Activated CD8-positive, alpha-beta T cell treated with anti-CD3 and anti-CD28 coated beads, Interleukin-2, amount 10 ng/mL, durations not matched to agents 7 days and 5 days (primary cell): ENCODE measurements around the gene PALD1. TPM values are rescaled to one million over a fixed set of nuclear protein-coding genes. Genes with fewer than 3 reads are reported as not detected.
A peak's percentile ranks its signal among the peaks of the same experiment; 100 is the strongest.

Experiments used
- ATAC-seq: fragments of 150-1000 bp; cut with Tn5 transposase; one replicate; pipeline ENCODE4 v1.10.0; 2021; ENCODE audit warnings: moderate library complexity
- CTCF ChIA-PET: fragments of 350-600 bp; sonication (Branson Sonifier 250); formaldehyde crosslinking; loops from one replicate; lab custom pipeline; 2021; ENCODE audit warnings: antibody characterized with exemption; lab: Charles Lee
- POLR2A ChIA-PET: fragments of 350-600 bp; sonication (Branson Sonifier 250); formaldehyde crosslinking; loops from one replicate; lab custom pipeline; 2021; ENCODE audit warnings: antibody characterized with exemption; lab: Charles Lee
- DNase-seq: peaks from one replicate; pipeline ENCODE4 v3.0.0-alpha.2; 2020
- H3K27ac Mint-ChIP-seq: one replicate; pipeline ENCODE4 v1.8.0; 2021; ENCODE audit warnings: mild to moderate bottlenecking, mixed read lengths
- H3K27me3 Mint-ChIP-seq: one replicate; pipeline ENCODE4 v1.8.0; 2021; ENCODE audit warnings: low read depth, mixed read lengths
- H3K36me3 Mint-ChIP-seq: one replicate; pipeline ENCODE4 v1.8.0; 2021; ENCODE audit warnings: low read depth, mixed read lengths
- H3K4me1 Mint-ChIP-seq: one replicate; pipeline ENCODE4 v1.8.0; 2021; ENCODE audit warnings: low read depth, mixed read lengths
- H3K4me3 Mint-ChIP-seq: one replicate; pipeline ENCODE4 v1.8.0; 2021; ENCODE audit warnings: mild to moderate bottlenecking, mixed read lengths
- H3K9me3 Mint-ChIP-seq: one replicate; pipeline ENCODE4 v1.8.0; 2022; ENCODE audit warnings: mixed read lengths; ENCODE audit not compliant: insufficient read depth
- total RNA-seq, 2 experiments: library from RNA; stranded (reverse); gene quantifications; one replicate each; pipeline ENCODE4 v1.2.3, GENCODE V29; 2021

PALD1 gene
- total RNA-seq, 2 experiments from 2014 or later: 6.2 to 6.5 TPM

DNA sequence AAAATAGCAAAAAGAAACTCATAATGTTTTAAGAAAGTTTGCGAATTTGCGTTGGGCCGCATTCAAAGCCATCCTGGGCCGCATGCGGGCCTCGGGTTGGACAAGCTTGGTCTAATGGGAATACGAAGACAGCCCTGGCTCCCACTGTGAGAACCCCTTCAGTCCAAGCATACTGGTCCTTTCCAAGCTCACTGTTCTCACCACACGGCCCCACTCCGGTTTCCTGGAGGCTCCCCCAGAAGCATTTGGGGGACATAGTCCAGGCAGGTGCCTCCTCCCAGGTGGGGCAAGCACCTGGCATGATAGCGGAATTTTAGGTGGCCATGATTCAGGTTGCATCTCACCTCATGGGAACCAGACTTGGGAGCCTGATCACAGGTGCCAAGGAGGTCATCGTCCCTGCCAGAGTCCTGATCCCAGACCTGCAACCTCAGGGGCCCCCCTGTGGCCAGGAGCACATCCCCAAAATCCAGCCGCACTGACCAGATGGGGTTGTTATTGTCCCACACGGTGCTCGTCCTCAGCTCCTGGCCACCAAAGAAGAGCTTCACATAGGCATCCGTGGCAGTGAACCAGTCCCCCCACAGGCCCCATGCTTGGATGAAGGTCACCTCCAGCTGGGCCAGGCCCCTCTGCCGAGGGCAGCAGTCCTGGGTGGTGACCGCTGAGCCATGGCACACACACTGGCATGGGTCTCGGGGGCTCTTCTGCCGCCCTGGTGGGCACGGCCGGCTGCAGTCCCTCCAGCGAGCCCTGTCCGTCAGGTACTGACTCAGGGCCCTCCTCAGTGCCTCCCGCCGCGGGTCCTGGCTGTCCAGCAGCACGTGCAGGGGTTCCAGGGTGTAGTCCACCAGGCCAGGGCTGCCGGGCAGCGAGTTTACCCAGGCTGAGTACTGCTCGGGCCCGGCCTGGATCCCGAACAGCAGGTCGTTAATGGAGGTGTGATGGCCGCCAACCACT is 119.6 kb downstream of the PALD1 start:
- Mint-ChIP-seq H3K27me3 (no peaks in the 10 kb centered on the region), H3K4me3 (no peak overlapping the region), H3K9me3 (no peaks in the 10 kb centered on the region), H3K4me1 (peaks cover 78% of the 10 kb centered on the region), H3K27ac (no peak overlapping the region), H3K36me3 (peaks cover 66% of the 10 kb centered on the region)
- DNase-seq (peak; percentile 18), ATAC-seq (no peak)
- ChIA-PET POLR2A (no interaction called here), CTCF (interaction anchor here (1.1 kb wide), 1 partner anchor 39 kb away, joined by 6 read pairs; no protein-coding TSS in a partner anchor)

GRCh38 chr10:70598857-70599295 is 120.3 kb downstream of the PALD1 start:
- H3K27me3 Mint-ChIP-seq: no peaks in the 10 kb centered on the region
- CTCF ChIA-PET: interaction anchor here (1.2 kb wide), 1 partner anchor 40 kb away, joined by 3 read pairs; no protein-coding TSS in a partner anchor
- POLR2A ChIA-PET: no interaction called here
- peak overlapping the region; percentile 58 for H3K27ac Mint-ChIP-seq
- no peak for DNase-seq
- peak overlapping the region; percentile 40 for H3K4me3 Mint-ChIP-seq
- H3K36me3 Mint-ChIP-seq: peaks cover 66% of the 10 kb centered on the region
- no peak for ATAC-seq
- no peaks in the 10 kb centered on the region for H3K9me3 Mint-ChIP-seq
- peaks cover 78% of the 10 kb centered on the region for H3K4me1 Mint-ChIP-seq

- ChIA-PET CTCF (interaction anchor here (1.2 kb wide), 1 partner anchor 40 kb away, joined by 3 read pairs; no protein-coding TSS in a partner anchor), POLR2A (no interaction called here)
- no peaks in the 10 kb centered on the region for H3K9me3 Mint-ChIP-seq
- no peak for ATAC-seq
- peak overlapping the region; percentile 96 for H3K4me3 Mint-ChIP-seq
- H3K27ac Mint-ChIP-seq: no peak overlapping the region
- DNase-seq: no peak
- peaks cover 66% of the 10 kb centered on the region for H3K36me3 Mint-ChIP-seq
- H3K27me3 Mint-ChIP-seq: no peaks in the 10 kb centered on the region
- peaks cover 78% of the 10 kb centered on the region for H3K4me1 Mint-ChIP-seq
Observed at GRCh38 chr10:70599319-70599718, 120.8 kb downstream of the PALD1 start.

DNA sequence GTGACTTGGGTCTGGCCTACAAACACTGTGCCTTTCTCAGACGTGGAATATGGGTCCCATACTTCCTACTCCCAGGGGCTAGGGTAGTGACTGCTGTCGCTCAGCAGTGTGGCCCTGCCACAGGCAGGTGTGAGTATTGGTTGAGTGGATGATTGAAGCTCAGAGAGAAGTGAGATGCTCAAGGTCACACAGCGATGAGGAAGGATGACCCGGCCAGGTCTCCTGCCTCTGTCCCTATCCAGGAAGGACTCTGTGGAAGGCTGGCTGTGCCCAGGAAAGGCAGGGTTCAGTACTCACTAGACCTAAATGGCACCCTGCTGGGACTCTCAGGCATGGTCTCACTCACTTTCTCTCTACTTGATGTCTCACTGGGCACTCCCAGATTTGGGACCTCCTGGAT is 121.2 kb downstream of the PALD1 start:
- POLR2A ChIA-PET: no interaction called here

DNA sequence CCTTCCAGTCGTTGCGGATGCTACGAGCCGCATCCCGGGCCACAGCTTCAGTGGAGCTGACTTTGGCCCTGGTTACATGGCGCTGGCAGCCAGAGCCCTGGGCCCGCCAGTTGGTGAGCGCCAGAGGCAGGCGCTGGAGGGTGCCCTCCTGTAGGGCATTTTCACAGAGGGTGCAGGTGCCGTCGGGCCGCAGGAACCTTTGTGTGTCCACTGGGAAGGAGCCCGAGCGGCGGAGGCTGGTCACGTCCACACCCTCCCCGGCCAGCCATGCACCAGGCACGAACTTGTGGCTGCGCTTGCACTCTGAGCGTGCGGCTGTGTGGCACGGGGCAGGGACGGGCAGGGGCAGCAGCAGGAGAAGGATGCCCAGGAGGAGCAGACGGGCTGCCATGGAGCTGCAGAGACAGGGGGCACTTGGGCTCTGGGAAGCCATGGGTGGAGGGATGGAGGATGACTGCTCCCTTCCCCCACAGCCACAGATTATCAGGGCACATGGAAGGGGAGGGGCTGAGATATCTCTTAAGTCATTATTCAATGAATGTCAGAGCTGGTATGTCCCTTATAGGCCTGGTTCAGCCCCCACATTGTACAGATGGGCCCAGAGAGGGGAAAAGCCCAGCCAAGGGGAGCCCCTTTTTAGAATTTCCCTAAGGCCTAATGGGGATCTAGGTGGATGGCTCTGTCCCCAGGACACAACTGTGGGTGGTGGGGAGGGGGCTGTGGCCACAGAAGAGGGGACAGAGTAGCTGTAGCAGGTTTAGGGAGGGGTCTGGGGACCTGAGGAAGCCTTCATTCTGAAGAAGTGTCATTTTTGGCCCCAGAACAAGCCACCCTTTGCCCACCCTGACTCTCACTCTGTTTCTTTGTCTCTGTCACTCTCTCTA is 122.2 kb downstream of the PALD1 start:
- ATAC-seq (no peak), DNase-seq (no peak)
- ChIA-PET POLR2A (interaction anchor here (0.5 to 1.8 kb wide), 5 partner anchors 10 to 106 kb away, joined by 3 read pairs; no protein-coding TSS in a partner anchor), CTCF (interaction anchor here (1.0 to 3.3 kb wide), 3 partner anchors 41 to 158 kb away, joined by 3 to 40 read pairs (median 4); no protein-coding TSS in a partner anchor)
- H3K36me3 Mint-ChIP-seq: peaks cover 58% of the 10 kb centered on the region
- peaks cover 73% of the 10 kb centered on the region for H3K4me1 Mint-ChIP-seq
- H3K27ac Mint-ChIP-seq: peak overlapping the region; percentile 71
- H3K4me3 Mint-ChIP-seq: peak overlapping the region; percentile 96
- no peaks in the 10 kb centered on the region for H3K27me3 Mint-ChIP-seq
- peaks cover 4% of the 10 kb centered on the region for H3K9me3 Mint-ChIP-seq

More for the DNA sequence above, 121.2 kb downstream of the PALD1 start:
- CTCF ChIA-PET: interaction anchor here (1.2 kb wide), 1 partner anchor 41 kb away, joined by 3 read pairs; no protein-coding TSS in a partner anchor
- Mint-ChIP-seq H3K4me1 (peaks cover 74% of the 10 kb centered on the region), H3K4me3 (peak overlapping the region; percentile 96), H3K27ac (no peak overlapping the region), H3K9me3 (no peaks in the 10 kb centered on the region), H3K27me3 (no peaks in the 10 kb centered on the region), H3K36me3 (peaks cover 64% of the 10 kb centered on the region)
- no peak for ATAC-seq
- DNase-seq: peak; percentile 17

- peaks cover 48% of the 10 kb centered on the region for H3K36me3 Mint-ChIP-seq
- peak; percentile 50 for DNase-seq
- ChIA-PET CTCF (interaction anchor here (1.0 to 3.3 kb wide), 11 partner anchors 11 to 157 kb away, joined by 3 to 40 read pairs (median 4); no protein-coding TSS in a partner anchor), POLR2A (interaction anchor here (0.6 to 2.8 kb wide), 14 partner anchors 8 to 107 kb away, joined by 3 to 12 read pairs (median 4); no protein-coding TSS in a partner anchor)
- peaks cover 4% of the 10 kb centered on the region for H3K9me3 Mint-ChIP-seq
- peak overlapping the region; percentile 93 for H3K27ac Mint-ChIP-seq
- peaks cover 67% of the 10 kb centered on the region for H3K4me1 Mint-ChIP-seq
- H3K27me3 Mint-ChIP-seq: no peaks in the 10 kb centered on the region
- peak overlapping the region; percentile 96 for H3K4me3 Mint-ChIP-seq
- ATAC-seq: peak; percentile 13
Observed at GRCh38 chr10:70601746-70602145, 123.2 kb downstream of the PALD1 start.

DNA sequence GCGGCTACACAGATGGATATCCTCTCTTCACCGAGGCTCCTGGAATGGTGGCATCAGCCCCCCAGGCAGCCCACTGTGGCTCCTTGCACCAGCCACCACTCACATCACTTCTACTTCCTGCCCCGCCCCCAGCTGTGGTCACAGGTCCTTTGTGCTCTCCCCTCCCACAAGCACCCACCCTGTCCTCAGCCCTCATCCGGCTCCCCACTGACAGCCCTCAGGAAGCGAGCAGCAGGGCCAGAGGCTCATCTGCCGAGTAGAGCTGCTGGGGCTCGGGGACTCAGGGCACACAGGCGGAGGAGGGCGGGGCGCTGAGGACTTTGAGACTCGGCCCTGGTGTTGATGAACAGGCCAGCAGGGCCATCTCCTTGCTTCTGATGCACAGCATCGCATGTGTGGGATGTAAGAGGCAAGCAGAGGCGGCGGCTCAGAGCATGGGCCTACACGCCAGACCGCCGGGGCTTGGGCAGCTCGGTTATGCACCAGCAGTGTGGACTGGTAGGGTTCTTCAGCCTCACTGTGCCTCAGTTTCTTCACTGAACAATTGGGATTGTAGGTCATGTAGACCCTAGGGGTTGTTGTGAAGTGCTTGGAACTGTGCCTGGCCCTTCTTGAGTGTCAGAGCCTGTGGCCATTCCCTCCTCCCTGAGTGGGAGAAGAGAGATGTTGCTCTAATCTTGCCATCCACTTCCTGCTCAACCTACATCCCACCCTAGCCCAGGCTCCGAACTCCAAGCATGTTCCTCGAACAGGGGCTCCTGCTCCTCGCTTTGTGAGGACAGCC is 124.3 kb downstream of the PALD1 start, which contains the start of gene PRF1:
TSS of gene PRF1 (minus strand) at position 77 of the 784 bp plus-strand sequence. CDS start 1,839 bp downstream, outside the sequence.
- peak; percentile 95 for ATAC-seq
- H3K4me3 Mint-ChIP-seq: peak within 1 kb of the TSS; percentile 96
- peaks cover 42% of the 10 kb centered on the region for H3K36me3 Mint-ChIP-seq
- CTCF ChIA-PET: interaction anchor here (1.1 to 3.3 kb wide), 10 partner anchors 9 to 52 kb away, joined by 3 to 40 read pairs (median 4); no protein-coding TSS in a partner anchor
- no peaks in the 10 kb centered on the region for H3K27me3 Mint-ChIP-seq
- POLR2A ChIA-PET: interaction anchor here (0.6 to 2.8 kb wide), 12 partner anchors 9 to 68 kb away, joined by 3 to 12 read pairs (median 5); no protein-coding TSS in a partner anchor
- peaks cover 67% of the 10 kb centered on the region for H3K4me1 Mint-ChIP-seq
- H3K27ac Mint-ChIP-seq: peak within 1 kb of the TSS; percentile 93
- peak; percentile 97 for DNase-seq
- H3K9me3 Mint-ChIP-seq: peaks cover 11% of the 10 kb centered on the region

GRCh38 chr10:70603449-70603801 is 124.9 kb downstream of the PALD1 start:
- peaks cover 11% of the 10 kb centered on the region for H3K9me3 Mint-ChIP-seq
- no peaks in the 10 kb centered on the region for H3K27me3 Mint-ChIP-seq
- H3K36me3 Mint-ChIP-seq: peaks cover 38% of the 10 kb centered on the region
- peaks cover 69% of the 10 kb centered on the region for H3K4me1 Mint-ChIP-seq
- CTCF ChIA-PET: interaction anchor here (1.3 to 3.3 kb wide), 5 partner anchors 8 to 43 kb away, joined by 3 to 40 read pairs (median 7); no protein-coding TSS in a partner anchor
- DNase-seq (peak; percentile 65), ATAC-seq (peak; percentile 30)
- POLR2A ChIA-PET: interaction anchor here (0.6 to 2.8 kb wide), 7 partner anchors 10 to 44 kb away, joined by 3 to 12 read pairs (median 6); no protein-coding TSS in a partner anchor
- H3K27ac Mint-ChIP-seq: peak overlapping the region; percentile 93
- H3K4me3 Mint-ChIP-seq: peak overlapping the region; percentile 96

DNA sequence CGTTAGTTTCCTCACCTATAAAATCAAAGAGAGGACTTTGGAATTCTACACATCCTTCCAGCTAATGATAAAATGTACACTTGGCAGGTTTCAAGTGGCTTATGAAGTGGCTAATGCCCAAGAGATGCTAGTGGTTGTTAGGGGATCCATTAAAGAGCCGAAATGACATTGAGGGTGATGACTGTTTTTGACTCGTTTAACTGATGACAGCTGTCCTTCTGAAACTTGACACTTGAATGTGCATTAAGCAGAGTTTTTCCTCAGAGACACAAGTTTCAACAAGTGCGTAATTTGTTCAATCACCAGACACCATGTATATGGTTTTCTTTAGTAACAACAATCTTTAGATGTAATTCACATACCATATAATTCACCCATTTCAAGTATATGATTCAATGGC is 125.5 kb downstream of the PALD1 start:
- H3K4me1 Mint-ChIP-seq: peaks cover 66% of the 10 kb centered on the region

GRCh38 chr10:70605161-70605560 is 126.6 kb downstream of the PALD1 start:
- no peak overlapping the region for H3K4me3 Mint-ChIP-seq
- no peak overlapping the region for H3K27ac Mint-ChIP-seq
- H3K36me3 Mint-ChIP-seq: peaks cover 23% of the 10 kb centered on the region
- H3K27me3 Mint-ChIP-seq: no peaks in the 10 kb centered on the region
- peaks cover 68% of the 10 kb centered on the region for H3K4me1 Mint-ChIP-seq
- ATAC-seq (no peak), DNase-seq (no peak)
- peaks cover 11% of the 10 kb centered on the region for H3K9me3 Mint-ChIP-seq
- CTCF ChIA-PET: interaction anchor here (0.7 to 1.5 kb wide), 6 partner anchors 14 to 154 kb away, joined by 3 to 6 read pairs (median 4); no protein-coding TSS in a partner anchor
- POLR2A ChIA-PET: no interaction called here

More for the DNA sequence above, 125.5 kb downstream of the PALD1 start:
- no peak for DNase-seq
- Mint-ChIP-seq H3K4me3 (peak overlapping the region; percentile 96), H3K27me3 (no peaks in the 10 kb centered on the region), H3K9me3 (peaks cover 11% of the 10 kb centered on the region), H3K36me3 (peaks cover 31% of the 10 kb centered on the region), H3K27ac (peak overlapping the region; percentile 93)
- ChIA-PET POLR2A (interaction anchor here (0.9 to 2.8 kb wide), 2 partner anchors 24 to 45 kb away, joined by 3 to 12 read pairs; no protein-coding TSS in a partner anchor), CTCF (interaction anchor here (3.3 kb wide), 1 partner anchor 44 kb away, joined by 40 read pairs; no protein-coding TSS in a partner anchor)
- ATAC-seq: no peak
